M059J (cell line): Measurements from ENCODE around the gene TK2. TPM values are rescaled to one million over a fixed set of nuclear protein-coding genes. Genes with fewer than 3 reads are reported as not detected.
"Not testable (repeated sequence)": the region's sequence is repeated elsewhere in the genome, so short reads cannot be mapped to it uniquely, and the experiment has no call there.

ENCODE experiments used
- DNase-seq: peaks from one replicate; pipeline ENCODE4 v3.0.0-alpha.2; 2012; ENCODE audit warnings: low read depth
- total RNA-seq: library from RNA; depleted of rRNA; stranded (reverse); fragments of >200 nt; shearing (Covaris generic); gene quantifications from 2 replicates; pipeline ENCODE4 v1.2.3, GENCODE V29; 2014

Gene TK2
- total RNA-seq, 1 experiment from 2014 or later, result 25.2 TPM

- DNase-seq, result no peak
These were observed 24.2 kb upstream of the TK2 start for GRCh38 chr16:66574081-66574480.

GRCh38 chr16:66572356-66572755 lies 22.4 kb upstream of the TK2 start:
- DNase-seq, result peak; percentile 40

- peak; percentile 59 for DNase-seq
These were observed 20.0 kb upstream of the TK2 start for GRCh38 chr16:66569827-66570405.

GRCh38 chr16:66569131-66569530 lies 19.2 kb upstream of the TK2 start:
- peak; percentile 69 for DNase-seq

GRCh38 chr16:66568355-66568754 lies 18.4 kb upstream of the TK2 start:
- peak; percentile 46 for DNase-seq

- not testable (repeated sequence) for DNase-seq
These were observed 17.3 kb upstream of the TK2 start for GRCh38 chr16:66567270-66567669.

GRCh38 chr16:66566051-66566901 lies 16.4 kb upstream of the TK2 start, which contains the start of gene CMTM1:
TSS of gene CMTM1 (plus strand) at chr16:66566439. CDS start at chr16:66566514, 75 bp downstream.
- no peak for DNase-seq

- DNase-seq, result no peak
These were observed 13.8 kb upstream of the TK2 start for GRCh38 chr16:66563574-66564334.

- no peak for DNase-seq
These were observed 13.1 kb upstream of the TK2 start for GRCh38 chr16:66562986-66563385.

- DNase-seq, result no peak
These were observed 12.5 kb upstream of the TK2 start for GRCh38 chr16:66562409-66562808.

GRCh38 chr16:66561381-66562080 lies 11.6 kb upstream of the TK2 start:
- no peak for DNase-seq

GRCh38 chr16:66560107-66560506 lies 10.2 kb upstream of the TK2 start:
- no peak for DNase-seq

GRCh38 chr16:66554495-66554894 lies 4.6 kb upstream of the TK2 start:
- no peak for DNase-seq

- no peak for DNase-seq
These were observed 4.1 kb upstream of the TK2 start for GRCh38 chr16:66554021-66554420.

- DNase-seq, result peak; percentile 10
These were observed 3.3 kb upstream of the TK2 start for GRCh38 chr16:66553223-66553622.

GRCh38 chr16:66552286-66553177 lies 2.6 kb upstream of the TK2 start, which contains the start of gene CKLF:
TSS of gene CKLF (plus strand) at chr16:66552576. CDS start at chr16:66552716, 140 bp downstream.
- DNase-seq, result peak; percentile 84

GRCh38 chr16:66551788-66552285 lies 1.9 kb upstream of the TK2 start:
- no peak for DNase-seq

GRCh38 chr16:66551348-66551759 lies 1.4 kb upstream of the TK2 start:
- DNase-seq, result peak; percentile 59

GRCh38 chr16:66548868-66549267 lies 1.1 kb downstream of the TK2 start:
- DNase-seq, result no peak

- no peak for DNase-seq
These were observed 1.9 kb downstream of the TK2 start for GRCh38 chr16:66548068-66548467.
